Neural cell (in vitro differentiated cells): ENCODE measurements around the gene SCART1. TPM values are rescaled to one million over a fixed set of nuclear protein-coding genes. Genes with fewer than 3 reads are reported as not detected.

Experiments used
- H2AFZ ChIP-seq: fragments of 200-600, 300-800 bp; sonication (generic), shearing (Covaris generic); 2 replicates; pipeline ENCODE4 v1.6.0; 2014; ENCODE audit warnings: low read depth, mild to moderate bottlenecking, antibody characterized with exemption, low read length, moderate library complexity
- H3F3A ChIP-seq: fragments of 200-600 bp; shearing (Covaris generic); 2 replicates; pipeline ENCODE4 v1.6.1; 2016; ENCODE audit warnings: mild to moderate bottlenecking, moderate library complexity, mixed read lengths, antibody characterized with exemption, low read length; ENCODE audit not compliant: insufficient read depth, poor library complexity, severe bottlenecking
- H3K27ac ChIP-seq: fragments of 200-600, 300-800 bp; sonication (generic), shearing (Covaris generic); 2 replicates; pipeline ENCODE4 v1.5.1; 2014; ENCODE audit warnings: mild to moderate bottlenecking, low read length, moderate library complexity
- H3K27me3 ChIP-seq: fragments of 300-800, 200-600 bp; sonication (generic), shearing (Covaris generic); 2 replicates; pipeline ENCODE4 v1.6.0; 2014; ENCODE audit warnings: mild to moderate bottlenecking, low read depth, low read length, moderate library complexity; ENCODE audit not compliant: insufficient read depth
- H3K36me3 ChIP-seq: fragments of 300-800, 200-600 bp; sonication (generic), shearing (Covaris generic); 2 replicates; pipeline ENCODE4 v1.5.1; 2014; ENCODE audit warnings: mild to moderate bottlenecking, antibody characterized with exemption, low read length, moderate library complexity; ENCODE audit not compliant: insufficient read depth
- H3K4me2 ChIP-seq: fragments of 300-800, 200-600 bp; sonication (generic), shearing (Covaris generic); 2 replicates; pipeline ENCODE4 v1.6.0; 2014; ENCODE audit warnings: mild to moderate bottlenecking, low read length
- H3K4me3 ChIP-seq: fragments of 300-800, 200-600 bp; sonication (generic), shearing (Covaris generic); 2 replicates; pipeline ENCODE4 v1.5.1; 2014; ENCODE audit warnings: mild to moderate bottlenecking, low read length, moderate library complexity
- H3K79me2 ChIP-seq: fragments of 200-600 bp; shearing (Covaris generic); replicated peaks from 2 replicates; pipeline ENCODE4 v1.6.0; 2014; ENCODE audit warnings: mild to moderate bottlenecking, low read length, moderate library complexity; ENCODE audit not compliant: insufficient read depth
- H3K9ac ChIP-seq: fragments of 300-800, 200-600 bp; sonication (generic), shearing (Covaris generic); 2 replicates; pipeline ENCODE4 v1.6.1; 2016; ENCODE audit warnings: mild to moderate bottlenecking, low read length, mixed read lengths
- H3K9me2 ChIP-seq: fragments of 200-600 bp; shearing (Covaris generic); 2 replicates; pipeline ENCODE4 v1.6.1; 2016; ENCODE audit warnings: mild to moderate bottlenecking, low read length, mixed read lengths; ENCODE audit not compliant: insufficient read depth
- H3K9me3 ChIP-seq: fragments of 200-600, 300-800 bp; sonication (generic), shearing (Covaris generic); 2 replicates; pipeline ENCODE4 v1.6.1; 2016; ENCODE audit warnings: mild to moderate bottlenecking, mixed run types, low read length, moderate library complexity, mixed read lengths
- H4K20me1 ChIP-seq: fragments of 200-600 bp; shearing (Covaris generic); 2 replicates; pipeline ENCODE4 v1.6.1; 2016; ENCODE audit warnings: mild to moderate bottlenecking, mixed run types; ENCODE audit not compliant: insufficient read depth
- CTCF ChIP-seq: fragments of 450-650 bp; IDR thresholded peaks from 2 replicates; pipeline ENCODE4 v1.5.1; 2014; ENCODE audit warnings: antibody characterized with exemption, mild to moderate bottlenecking, moderate library complexity; ENCODE audit not compliant: poor library complexity, severe bottlenecking
- EP300 ChIP-seq: fragments of 450-650 bp; conservative IDR thresholded peaks from 2 replicates; pipeline ENCODE4 v1.6.1; 2014; ENCODE audit warnings: antibody characterized with exemption, mild to moderate bottlenecking, moderate library complexity; ENCODE audit not compliant: poor library complexity, severe bottlenecking
- EZH2 ChIP-seq: fragments of 200-600, 300-800 bp; shearing (Covaris generic), sonication (generic); IDR thresholded peaks from 2 replicates; pipeline ENCODE4 v1.6.1; 2014; ENCODE audit warnings: antibody characterized with exemption, low read length, borderline replicate concordance, mild to moderate bottlenecking; ENCODE audit not compliant: insufficient read depth, poor library complexity, severe bottlenecking
- MXI1 ChIP-seq: fragments of 450-650 bp; conservative IDR thresholded peaks from 2 replicates; pipeline ENCODE4 v1.6.1; 2014; ENCODE audit warnings: antibody characterized with exemption, mild to moderate bottlenecking; ENCODE audit not compliant: poor library complexity, severe bottlenecking
- POLR2AphosphoS5 ChIP-seq: IDR thresholded peaks from 2 replicates; pipeline ENCODE4 v1.6.1; 2012
- RAD21 ChIP-seq: fragments of 450-650 bp; conservative IDR thresholded peaks from 2 replicates; pipeline ENCODE4 v1.6.1; 2014; ENCODE audit warnings: antibody characterized with exemption, mild to moderate bottlenecking, moderate library complexity
- REST ChIP-seq: IDR thresholded peaks from 2 replicates; pipeline ENCODE4 v1.6.1; 2012; ENCODE audit warnings: borderline replicate concordance
- SMC3 ChIP-seq: fragments of 450-650 bp; conservative IDR thresholded peaks from 2 replicates; pipeline ENCODE4 v1.6.1; 2014; ENCODE audit warnings: antibody characterized with exemption, mild to moderate bottlenecking, moderate library complexity; ENCODE audit not compliant: poor library complexity
- TAF1 ChIP-seq: IDR thresholded peaks from 2 replicates; pipeline ENCODE4 v1.6.1; 2012; ENCODE audit warnings: low read depth
- polyA plus RNA-seq: library from polyadenylated mRNA; depleted of rRNA; stranded (reverse); fragments of >200 nt; gene quantifications from 2 replicates; pipeline ENCODE4 v1.2.3, GENCODE V29; 2014

The SCART1 gene
- polyA plus RNA-seq, 1 donor from 2014 or later = 4.3 TPM

- Histone ChIP-seq H3K4me2 (no peak overlapping the region), H3K4me3 (no peak overlapping the region), H3K9ac (no peak overlapping the region), H2AFZ (no peak overlapping the region), H3K79me2 (no peaks in the 10 kb centered on the region), H3K9me3 (no peaks in the 10 kb centered on the region), H4K20me1 (no peaks in the 10 kb centered on the region), H3K27ac (no peak overlapping the region), H3K9me2 (no peaks in the 10 kb centered on the region), H3F3A (no peaks in the 10 kb centered on the region), H3K27me3 (no peaks in the 10 kb centered on the region), H3K36me3 (no peaks in the 10 kb centered on the region)
- TF ChIP-seq POLR2AphosphoS5 (no peak), MXI1 (no peak), SMC3 (no peak), CTCF (no peak), TAF1 (no peak), EP300 (no peak), REST (no peak)
Observed at GRCh38 chr10:133419211-133419950, 34.4 kb upstream of the SCART1 start.

- no peaks in the 10 kb centered on the region for H3K9me3 ChIP-seq
- H3K4me2 ChIP-seq = no peak overlapping the region
- no peaks in the 10 kb centered on the region for H4K20me1 ChIP-seq
- no peaks in the 10 kb centered on the region for H3K9me2 ChIP-seq
- H3K9ac ChIP-seq = no peak overlapping the region
- no peak overlapping the region for H3K27ac ChIP-seq
- H3K4me3 ChIP-seq = no peak overlapping the region
- H3K79me2 ChIP-seq = no peaks in the 10 kb centered on the region
- no peaks in the 10 kb centered on the region for H3K36me3 ChIP-seq
- H2AFZ ChIP-seq = no peak overlapping the region
- no peak for TF ChIP-seq REST
- no peak for TF ChIP-seq EP300
- no peak for TF ChIP-seq POLR2AphosphoS5
- no peak for TF ChIP-seq EZH2
- TF ChIP-seq RAD21 = no peak
- TF ChIP-seq SMC3 = no peak
- no peak for TF ChIP-seq MXI1
- no peak for TF ChIP-seq CTCF
- no peak for TF ChIP-seq TAF1
- H3K27me3 ChIP-seq = no peaks in the 10 kb centered on the region
- no peaks in the 10 kb centered on the region for H3F3A ChIP-seq
Observed at GRCh38 chr10:133420028-133420427, 33.7 kb upstream of the SCART1 start.
